ENCODE results near the gene CCNH. TPM values are rescaled to one million over a fixed set of nuclear protein-coding genes. Genes with fewer than 3 reads are reported as not detected.
A peak's percentile ranks its signal among the peaks of the same experiment; 100 is the strongest.

The CCNH gene
- 74.3 and 80.3 TPM in 2 replicates for total RNA-seq

DNA sequence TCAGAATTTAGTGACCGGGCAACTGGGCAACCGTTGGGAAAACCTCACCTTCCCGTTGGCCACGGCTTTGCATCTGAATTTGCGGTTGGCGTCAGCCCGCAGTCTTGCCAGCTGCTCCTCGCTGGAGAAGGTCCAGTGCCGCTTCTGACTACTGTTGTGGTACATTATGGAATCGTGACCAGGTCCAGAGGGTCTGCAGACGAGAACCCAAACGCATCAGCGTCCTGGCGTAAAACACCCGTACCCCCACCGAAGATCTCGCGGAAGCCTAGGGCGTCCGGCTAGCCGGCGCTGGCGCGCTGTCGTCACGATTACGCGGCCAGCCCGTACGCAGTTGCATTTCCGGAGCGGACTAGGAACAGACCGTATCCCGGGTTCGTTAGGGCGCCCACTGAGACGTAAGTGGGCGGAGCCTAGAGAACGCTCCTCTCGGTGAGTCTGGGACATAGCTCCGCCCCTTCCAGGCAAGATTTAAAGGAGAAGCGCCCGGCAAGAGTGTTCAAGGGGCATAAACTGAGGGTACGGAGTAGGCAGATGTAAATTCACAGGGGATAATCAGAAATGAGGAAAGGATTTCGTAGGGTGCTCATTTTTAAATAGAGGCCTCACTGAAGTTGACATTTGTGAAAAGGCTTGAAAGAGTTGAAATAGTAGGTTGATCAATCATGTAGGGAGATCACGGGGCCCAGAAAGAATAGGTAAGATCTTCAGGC lies at the start of gene CCNH:
CCNH (minus strand) TSS at position 301 of the 713 bp plus-strand sequence; CDS start at position 165, 136 bp downstream.
- no peak for TF ChIP-seq CTCF (IDR thresholded peaks at IDR 0.05; ENCODE audit: extremely low read depth, low read depth, low read length)
- Histone ChIP-seq H4K20me1 (ENCODE audit: insufficient read depth, low read length) (peaks cover 8% of the 10 kb centered on the region), H3K27me3 (ENCODE audit: insufficient read depth, low read length) (no peaks in the 10 kb centered on the region), H2AFZ (ENCODE audit: low read length) (peak within 1 kb of the TSS; percentile 94), H3K4me2 (ENCODE audit: insufficient read depth, low read length) (peak within 1 kb of the TSS; percentile 87), H3K9me3 (ENCODE audit: low read depth, low read length) (no peaks in the 10 kb centered on the region), H3K36me3 (ENCODE audit: insufficient read depth, low read length) (peaks cover 19% of the 10 kb centered on the region), H3K4me3 (ENCODE audit: insufficient read depth, low read length) (peak within 1 kb of the TSS; percentile 83), H3K79me2 (ENCODE audit: insufficient read depth, low read length) (peaks cover 27% of the 10 kb centered on the region), H3K27ac (ENCODE audit: low read depth, low read length) (peak within 1 kb of the TSS; percentile 91), H3K4me1 (ENCODE audit: insufficient read depth, low read length) (peaks cover 18% of the 10 kb centered on the region)
- DNase-seq (ENCODE audit: insufficient read length, low spot score, missing footprints), result peak; percentile 77

- H3K27me3 ChIP-seq (ENCODE audit: insufficient read depth, low read length), result no peaks in the 10 kb centered on the region
- no peak overlapping the region for H3K4me3 ChIP-seq (ENCODE audit: insufficient read depth, low read length)
- no peaks in the 10 kb centered on the region for H3K79me2 ChIP-seq (ENCODE audit: insufficient read depth, low read length)
- H3K36me3 ChIP-seq (ENCODE audit: insufficient read depth, low read length), result no peaks in the 10 kb centered on the region
- H3K4me2 ChIP-seq (ENCODE audit: insufficient read depth, low read length), result no peak overlapping the region
- H4K20me1 ChIP-seq (ENCODE audit: insufficient read depth, low read length), result no peaks in the 10 kb centered on the region
- H3K9me3 ChIP-seq (ENCODE audit: low read depth, low read length), result no peaks in the 10 kb centered on the region
- H3K4me1 ChIP-seq (ENCODE audit: insufficient read depth, low read length), result no peaks in the 10 kb centered on the region
- H2AFZ ChIP-seq (ENCODE audit: low read length), result no peak overlapping the region
- H3K27ac ChIP-seq (ENCODE audit: low read depth, low read length), result no peak overlapping the region
- TF ChIP-seq CTCF (IDR thresholded peaks at IDR 0.05; ENCODE audit: extremely low read depth, low read depth, low read length), result no peak
- DNase-seq (ENCODE audit: insufficient read length, low spot score, missing footprints), result no peak
Measured at GRCh38 chr5:87457706-87458105, 45.0 kb upstream of the CCNH start.

DNA sequence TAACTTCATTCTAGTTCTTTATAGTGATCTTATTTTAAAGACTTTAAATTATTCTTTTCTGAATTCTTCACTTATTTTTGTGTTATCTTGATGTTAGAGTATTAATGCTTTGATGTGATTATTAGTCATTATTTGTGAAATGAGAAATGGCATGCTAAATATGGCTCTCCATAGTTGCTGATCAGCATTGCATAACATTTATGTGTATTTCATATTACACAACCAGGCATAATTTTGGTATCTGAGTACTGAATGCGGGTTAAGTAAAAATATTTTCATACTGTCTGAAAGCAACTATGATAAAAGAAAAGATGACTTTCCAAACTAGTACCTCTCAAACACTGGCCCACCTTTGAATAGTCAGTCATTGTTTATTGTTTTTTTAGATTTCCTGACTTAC lies 41.1 kb upstream of the CCNH start:
- no peak for DNase-seq (ENCODE audit: insufficient read length, low spot score, missing footprints)
- Histone ChIP-seq H3K36me3 (ENCODE audit: insufficient read depth, low read length) (no peaks in the 10 kb centered on the region), H3K4me1 (ENCODE audit: insufficient read depth, low read length) (no peaks in the 10 kb centered on the region), H2AFZ (ENCODE audit: low read length) (no peak overlapping the region), H4K20me1 (ENCODE audit: insufficient read depth, low read length) (no peaks in the 10 kb centered on the region), H3K79me2 (ENCODE audit: insufficient read depth, low read length) (no peaks in the 10 kb centered on the region), H3K27ac (ENCODE audit: low read depth, low read length) (no peak overlapping the region), H3K9me3 (ENCODE audit: low read depth, low read length) (no peaks in the 10 kb centered on the region), H3K27me3 (ENCODE audit: insufficient read depth, low read length) (no peaks in the 10 kb centered on the region), H3K4me2 (ENCODE audit: insufficient read depth, low read length) (no peak overlapping the region), H3K4me3 (ENCODE audit: insufficient read depth, low read length) (no peak overlapping the region)
- TF ChIP-seq CTCF (IDR thresholded peaks at IDR 0.05; ENCODE audit: extremely low read depth, low read depth, low read length), result no peak

DNA sequence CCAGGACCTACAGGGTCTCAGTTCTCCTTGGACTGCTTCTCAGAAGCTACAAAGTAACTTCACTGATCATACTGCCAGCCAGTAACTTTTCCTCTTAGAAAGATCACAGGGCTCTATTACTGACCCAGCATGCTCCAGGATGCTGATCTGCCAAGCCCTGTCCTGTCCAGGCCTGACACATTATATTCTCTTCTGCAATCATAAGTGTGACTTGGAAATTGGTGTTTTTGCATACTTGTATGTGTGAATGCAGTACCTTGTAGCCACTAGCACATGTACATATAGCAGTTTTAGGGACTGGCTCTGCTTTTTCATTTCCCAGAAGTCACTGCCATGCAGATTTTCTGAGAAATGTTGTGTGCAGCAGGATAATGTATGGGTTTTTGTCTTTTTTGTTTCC lies 40.1 kb upstream of the CCNH start:
- Histone ChIP-seq H3K36me3 (ENCODE audit: insufficient read depth, low read length) (no peaks in the 10 kb centered on the region), H2AFZ (ENCODE audit: low read length) (no peak overlapping the region), H4K20me1 (ENCODE audit: insufficient read depth, low read length) (no peaks in the 10 kb centered on the region), H3K4me1 (ENCODE audit: insufficient read depth, low read length) (no peaks in the 10 kb centered on the region), H3K4me2 (ENCODE audit: insufficient read depth, low read length) (no peak overlapping the region), H3K79me2 (ENCODE audit: insufficient read depth, low read length) (no peaks in the 10 kb centered on the region), H3K9me3 (ENCODE audit: low read depth, low read length) (no peaks in the 10 kb centered on the region), H3K27me3 (ENCODE audit: insufficient read depth, low read length) (no peaks in the 10 kb centered on the region), H3K4me3 (ENCODE audit: insufficient read depth, low read length) (no peak overlapping the region), H3K27ac (ENCODE audit: low read depth, low read length) (no peak overlapping the region)
- DNase-seq (ENCODE audit: insufficient read length, low spot score, missing footprints), result no peak
- no peak for TF ChIP-seq CTCF (IDR thresholded peaks at IDR 0.05; ENCODE audit: extremely low read depth, low read depth, low read length)
